HG03457 (cell line): ENCODE data around the gene NFIB.

ENCODE experiments used
- ATAC-seq: cut with Tn5 transposase; IDR thresholded peaks from one replicate; pipeline ENCODE4 v1.9.1; 2021; ENCODE audit warnings: moderate number of reproducible peaks; ENCODE audit not compliant: unreplicated experiment

The NFIB gene

DNA sequence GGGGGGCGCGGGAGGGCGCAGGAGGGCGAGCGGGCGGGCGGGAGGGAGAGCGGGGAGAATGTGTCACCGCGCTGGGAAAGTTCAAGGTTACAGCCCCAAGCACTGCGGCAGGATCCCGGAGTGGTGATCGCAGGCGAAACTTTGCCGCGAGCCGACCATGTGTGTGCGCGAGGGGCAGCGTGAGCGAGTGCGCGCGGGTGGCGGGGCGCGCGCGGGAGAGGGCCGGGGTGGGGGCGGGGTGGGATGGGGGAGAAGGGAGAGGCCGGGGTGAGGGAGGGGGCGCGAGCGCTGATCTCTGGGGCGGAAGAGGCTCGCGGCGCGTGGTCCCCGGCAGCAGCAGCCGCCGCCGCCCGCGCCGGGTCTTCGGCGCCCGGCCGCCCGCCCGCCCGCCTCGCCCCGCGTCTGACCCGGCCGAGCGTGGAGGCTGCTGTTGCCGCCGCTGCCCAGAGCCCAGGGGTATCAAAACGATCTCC, at the start of gene NFIB:
Gene NFIB, minus strand, starts transcription at position 191 of the 473 bp plus-strand sequence. CDS start 630 bp downstream, outside the sequence.
- ATAC-seq: no peak

DNA sequence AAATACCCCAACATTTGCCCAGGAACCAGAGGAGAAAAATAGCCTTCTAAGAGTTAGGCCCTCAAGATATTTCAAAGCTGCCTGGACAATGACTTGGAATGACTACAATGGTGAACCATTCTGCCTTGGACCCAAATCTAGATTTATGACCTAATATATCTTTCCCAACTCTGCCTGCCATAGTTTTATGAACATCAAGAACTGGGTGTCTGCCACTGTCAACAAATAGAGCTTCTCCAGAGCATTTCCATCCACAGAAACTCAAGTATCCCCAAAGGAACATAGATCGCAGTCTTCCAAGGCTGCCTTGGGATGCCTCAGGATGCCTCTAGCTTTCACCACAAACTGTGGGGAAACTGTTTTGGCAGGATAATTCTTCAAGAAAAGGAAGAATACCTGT, 48.2 kb upstream of the NFIB start:
- no peak for ATAC-seq

DNA sequence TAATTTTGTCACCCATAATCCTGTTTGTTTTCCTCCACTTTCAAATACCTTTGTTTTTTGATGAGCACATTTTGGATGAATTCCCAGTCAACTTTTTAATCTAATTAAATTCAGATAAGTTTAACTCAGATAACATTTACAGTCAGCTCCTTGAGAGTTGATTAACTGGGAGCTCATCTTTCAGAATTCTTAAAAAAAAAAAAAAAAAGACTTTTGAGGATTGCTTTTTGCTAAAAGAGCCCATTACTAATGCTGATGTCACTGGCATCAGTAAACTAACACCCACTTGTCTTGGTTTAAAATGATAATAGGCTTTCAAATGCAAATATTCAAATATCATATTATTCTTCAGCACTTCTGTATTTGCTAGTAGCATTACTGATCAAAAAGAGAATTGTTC, 47.1 kb upstream of the NFIB start:
- no peak for ATAC-seq

DNA sequence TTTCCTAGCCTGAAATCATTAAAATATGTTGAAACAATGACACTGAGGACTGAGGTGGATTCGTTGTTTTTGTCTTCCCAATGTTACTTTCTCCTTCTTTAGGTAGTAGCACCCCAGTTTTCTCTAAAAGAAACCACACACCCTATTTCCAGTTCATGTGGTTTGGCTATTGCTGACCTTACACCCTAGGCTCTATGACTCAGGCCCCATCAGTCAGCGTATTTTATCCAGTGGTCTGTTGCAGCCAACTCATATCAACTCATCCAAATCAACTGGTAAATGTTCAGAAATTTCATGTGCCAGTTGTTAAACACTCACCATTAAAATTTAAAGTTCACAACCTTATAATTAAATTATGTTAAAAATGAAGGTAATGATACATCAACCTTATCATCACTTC, 44.6 kb upstream of the NFIB start:
- no peak for ATAC-seq

DNA sequence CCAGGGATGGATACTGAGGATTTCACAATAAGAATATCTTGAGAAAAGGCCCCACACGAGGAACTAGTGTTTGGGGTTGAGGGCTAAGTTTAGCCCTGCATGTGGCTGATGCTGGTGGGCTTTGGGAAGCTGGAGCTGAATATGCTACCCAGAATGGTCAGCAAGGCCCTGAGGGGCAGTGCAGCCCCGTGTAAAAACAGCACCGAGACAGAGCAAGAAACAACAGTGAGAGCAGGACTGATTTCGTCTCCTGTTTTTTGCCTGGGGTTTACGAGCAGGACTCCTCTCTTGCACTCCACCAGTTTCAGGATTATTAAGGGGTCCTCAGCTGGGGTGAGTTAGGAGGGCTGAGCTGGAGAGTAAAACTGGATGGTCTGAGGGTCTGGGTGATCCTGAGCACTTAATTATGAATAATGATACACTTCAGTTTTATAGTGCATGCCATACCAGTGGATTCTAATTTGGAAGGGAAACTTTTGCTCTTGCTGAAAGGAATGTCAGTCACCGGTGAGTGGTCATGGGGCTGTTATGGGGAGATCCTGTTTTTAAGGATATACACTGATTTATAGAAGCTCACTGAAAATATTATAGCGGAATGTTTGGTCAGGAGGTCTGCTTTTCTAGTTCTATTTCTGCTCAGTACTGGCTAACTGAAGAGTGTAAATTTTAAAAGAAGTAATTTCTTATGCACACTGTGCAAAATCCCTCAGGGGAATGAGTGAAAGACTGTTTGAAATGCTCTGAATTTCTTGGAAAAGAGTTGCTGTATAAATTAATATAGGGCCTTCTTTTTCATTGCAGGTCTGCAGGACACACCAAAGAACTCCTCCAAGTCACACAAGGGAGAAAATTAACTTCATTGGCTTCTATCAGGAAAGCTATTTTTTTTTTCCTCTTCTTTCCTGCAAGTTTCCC, 42.7 kb upstream of the NFIB start:
- ATAC-seq: no peak

DNA sequence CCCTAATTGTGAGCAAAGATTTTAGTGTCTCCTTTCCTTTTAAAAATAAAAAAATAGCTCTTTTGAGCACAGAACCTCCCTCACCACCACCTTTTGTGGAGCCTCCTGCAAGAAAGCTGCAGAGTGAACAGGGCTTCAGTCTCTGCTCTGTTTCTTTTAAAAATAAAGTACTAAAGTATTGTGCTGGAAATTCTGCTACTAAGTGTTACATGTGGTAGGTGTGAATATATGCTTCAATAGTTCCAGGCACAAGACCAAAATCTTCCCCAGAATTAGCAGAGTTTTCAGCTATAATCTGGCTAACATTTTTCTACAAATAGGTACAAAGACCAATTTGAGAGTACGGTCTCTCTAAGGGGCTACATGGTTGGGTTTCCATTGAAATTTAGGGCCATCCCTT, 40.3 kb upstream of the NFIB start:
- ATAC-seq: no peak

DNA sequence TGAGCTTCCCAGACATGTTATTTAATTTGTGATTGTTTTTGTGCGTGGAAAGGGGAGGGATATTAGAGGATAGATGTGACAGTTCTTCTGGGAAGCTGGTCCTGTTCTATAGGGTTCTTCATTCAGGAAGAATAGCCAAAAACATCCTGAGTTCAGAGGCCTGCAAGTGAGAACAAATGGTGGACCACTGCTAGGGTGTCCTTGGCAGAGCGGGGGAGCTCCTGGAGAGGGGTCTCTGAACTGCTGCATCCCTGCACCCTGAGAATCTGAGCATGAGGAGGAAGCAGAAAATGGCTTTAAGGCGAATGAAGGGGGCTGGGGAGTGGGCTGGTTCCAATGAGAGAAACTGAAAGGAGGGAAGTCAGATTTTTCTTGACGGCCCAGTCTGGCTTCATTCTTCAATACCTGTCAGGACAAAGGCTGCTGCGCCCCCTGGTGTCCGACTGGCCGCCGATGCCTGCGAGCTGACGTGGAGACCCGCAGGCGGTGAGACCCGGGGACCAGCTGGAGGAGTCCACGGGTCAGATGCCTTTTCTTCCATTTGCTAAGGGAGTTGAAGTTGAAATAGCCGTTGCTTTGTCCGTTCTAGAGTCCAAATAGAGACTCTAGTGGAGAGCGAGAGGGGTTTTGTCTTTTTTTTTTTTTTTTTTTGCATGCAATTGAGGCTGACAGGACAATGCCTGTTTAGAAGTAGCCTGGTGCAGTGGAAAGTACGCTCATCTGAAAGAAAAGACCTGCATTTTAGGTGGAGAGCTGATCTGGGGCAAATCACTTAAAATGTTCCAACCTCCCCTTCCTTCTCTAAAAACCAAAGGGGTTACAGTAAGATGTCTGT, 39.5 kb upstream of the NFIB start:
- ATAC-seq: peak; percentile 87

DNA sequence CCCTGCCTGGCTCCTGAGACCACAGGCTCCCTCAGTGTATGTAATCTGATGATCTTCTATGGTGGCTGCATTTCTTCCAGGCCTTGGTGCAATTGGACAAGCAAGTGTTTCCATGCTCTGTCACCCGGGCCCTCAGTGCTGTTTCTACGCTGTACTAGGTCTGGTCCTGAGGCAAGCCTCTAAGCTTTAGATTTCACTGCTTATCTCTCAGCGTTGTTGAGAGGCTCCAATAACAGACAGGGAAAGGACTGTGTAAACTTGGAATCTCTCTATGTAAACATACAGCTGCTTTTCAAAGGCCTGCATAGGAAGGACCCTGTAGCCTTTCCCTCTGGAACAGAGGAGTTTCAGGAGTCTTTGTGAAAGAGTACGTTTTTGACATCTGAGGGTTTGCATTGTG, 38.6 kb upstream of the NFIB start:
- ATAC-seq: no peak

DNA sequence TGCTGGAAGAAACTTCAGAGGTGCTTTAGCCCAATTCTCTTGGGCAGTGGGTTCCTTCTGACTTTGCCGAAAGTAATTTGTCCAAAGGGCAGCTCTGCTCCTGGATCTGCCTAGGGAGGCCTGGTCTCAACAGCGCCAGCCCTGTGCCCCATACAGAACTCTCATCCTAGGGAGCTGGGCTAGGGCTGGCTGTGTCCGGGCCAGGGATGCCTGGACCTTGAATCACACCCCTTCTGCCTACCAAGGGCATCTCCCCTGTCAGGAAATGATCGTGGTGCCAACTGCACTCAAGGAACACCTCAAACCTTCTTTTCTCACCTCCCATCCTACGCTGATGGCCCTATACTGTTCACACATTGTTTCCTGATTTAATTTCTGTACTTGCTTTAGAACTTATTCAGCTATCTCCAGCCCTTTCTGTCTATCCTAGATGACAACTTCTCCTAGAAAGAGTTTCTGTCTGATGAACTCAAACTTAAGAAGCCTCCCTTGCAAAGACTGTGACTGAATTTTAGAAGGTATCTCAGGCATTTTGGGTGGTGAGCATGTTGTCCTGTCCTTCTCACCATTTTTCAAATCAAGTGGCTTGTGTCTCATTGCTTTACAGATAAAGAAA, 37.4 kb upstream of the NFIB start:
- ATAC-seq: no peak

DNA sequence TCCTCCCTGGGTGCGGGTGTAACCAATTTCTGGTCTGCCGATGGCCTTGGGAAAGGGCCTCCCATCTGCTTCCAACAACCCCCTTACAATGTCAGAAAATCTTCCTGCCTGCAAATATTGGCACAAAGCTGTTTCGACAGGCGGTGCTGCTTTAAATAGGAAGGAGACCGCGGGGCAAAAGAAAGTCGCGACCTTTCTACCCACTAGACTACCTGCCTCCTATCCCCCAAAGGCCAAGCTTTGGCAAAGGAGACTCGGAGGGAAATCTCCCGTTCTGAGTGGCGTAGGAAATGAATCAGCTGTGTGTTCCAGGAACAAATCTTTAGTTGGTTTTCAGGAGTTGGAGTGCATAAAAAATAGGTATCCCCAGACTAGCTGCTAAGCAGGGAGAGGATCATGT, 36.8 kb upstream of the NFIB start:
- no peak for ATAC-seq

DNA sequence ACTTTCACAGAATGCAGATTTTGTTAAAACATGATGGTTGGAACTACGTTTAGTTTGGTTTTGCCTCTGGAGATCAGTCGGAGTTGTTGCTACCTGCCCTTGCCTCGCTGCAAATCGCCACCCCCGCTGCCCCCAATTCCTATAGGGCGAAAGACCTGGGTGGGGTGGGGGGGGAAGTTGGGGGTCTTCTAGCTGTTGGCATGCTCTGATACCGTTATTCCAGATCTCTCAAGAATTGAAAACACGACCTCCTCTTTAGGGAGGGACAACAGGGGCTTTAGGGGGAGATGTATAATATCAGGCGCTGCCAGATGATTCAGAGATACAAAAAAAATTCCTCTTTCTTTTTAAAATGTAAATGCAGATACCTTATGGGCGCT, 36.4 kb upstream of the NFIB start:
- ATAC-seq: no peak

DNA sequence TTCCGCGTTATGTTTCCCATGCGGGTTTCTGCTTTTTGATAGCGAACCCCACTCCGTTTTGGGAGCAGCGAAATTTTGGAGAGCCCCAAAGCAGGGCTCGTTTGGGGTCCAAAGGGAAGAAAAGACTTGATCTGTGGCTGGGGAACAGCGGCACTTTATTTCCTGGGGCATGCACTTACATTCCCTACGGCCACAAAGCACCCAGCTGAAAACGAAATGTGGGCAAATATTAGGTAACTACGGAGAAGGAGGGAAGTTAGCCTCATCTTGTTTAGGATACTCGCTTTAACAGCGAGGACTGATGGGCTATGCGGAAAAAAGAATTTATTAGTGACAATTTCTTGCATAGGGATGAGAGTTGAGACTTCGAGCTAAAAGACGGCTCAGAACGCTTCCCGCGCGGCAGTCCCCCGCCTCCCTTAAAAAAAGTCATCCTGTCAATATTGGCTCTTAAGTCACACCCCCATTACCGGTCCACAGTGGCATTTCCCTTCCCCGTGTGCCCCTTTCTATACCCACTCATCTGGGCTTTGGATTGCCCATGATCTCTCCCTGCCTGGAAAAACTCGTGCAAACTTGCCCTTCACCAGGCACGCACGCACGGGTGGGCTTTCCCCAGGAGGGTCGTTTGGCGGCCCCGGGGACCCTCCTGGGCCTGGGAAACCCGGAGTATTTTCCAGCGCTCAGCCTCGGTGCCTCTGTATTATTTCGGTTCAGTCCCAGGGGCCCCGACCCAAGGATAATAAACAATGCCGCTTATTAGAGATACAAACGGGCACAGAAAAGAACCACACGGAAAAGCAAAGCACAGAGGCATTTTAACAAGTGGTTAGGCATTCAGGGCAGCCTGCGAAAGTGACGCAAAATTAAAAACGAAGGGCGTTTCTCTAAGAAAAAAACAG, 35.8 kb upstream of the NFIB start:
- ATAC-seq: no peak

DNA sequence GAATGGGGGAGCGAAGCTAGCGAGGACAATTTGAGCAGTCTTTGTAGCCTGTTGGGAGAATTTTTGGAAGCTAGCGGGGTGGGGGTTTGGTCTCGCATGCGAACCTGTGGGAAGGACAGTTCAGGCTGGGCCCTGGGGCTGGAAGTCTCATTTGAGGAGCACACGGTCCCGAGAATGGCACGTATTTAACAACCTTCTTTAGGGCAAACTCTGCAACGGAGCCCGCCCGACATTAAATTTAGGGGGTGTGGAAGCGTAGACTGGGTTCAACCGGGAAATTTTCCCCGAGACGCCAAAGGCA, 35.2 kb upstream of the NFIB start:
- ATAC-seq: no peak

DNA sequence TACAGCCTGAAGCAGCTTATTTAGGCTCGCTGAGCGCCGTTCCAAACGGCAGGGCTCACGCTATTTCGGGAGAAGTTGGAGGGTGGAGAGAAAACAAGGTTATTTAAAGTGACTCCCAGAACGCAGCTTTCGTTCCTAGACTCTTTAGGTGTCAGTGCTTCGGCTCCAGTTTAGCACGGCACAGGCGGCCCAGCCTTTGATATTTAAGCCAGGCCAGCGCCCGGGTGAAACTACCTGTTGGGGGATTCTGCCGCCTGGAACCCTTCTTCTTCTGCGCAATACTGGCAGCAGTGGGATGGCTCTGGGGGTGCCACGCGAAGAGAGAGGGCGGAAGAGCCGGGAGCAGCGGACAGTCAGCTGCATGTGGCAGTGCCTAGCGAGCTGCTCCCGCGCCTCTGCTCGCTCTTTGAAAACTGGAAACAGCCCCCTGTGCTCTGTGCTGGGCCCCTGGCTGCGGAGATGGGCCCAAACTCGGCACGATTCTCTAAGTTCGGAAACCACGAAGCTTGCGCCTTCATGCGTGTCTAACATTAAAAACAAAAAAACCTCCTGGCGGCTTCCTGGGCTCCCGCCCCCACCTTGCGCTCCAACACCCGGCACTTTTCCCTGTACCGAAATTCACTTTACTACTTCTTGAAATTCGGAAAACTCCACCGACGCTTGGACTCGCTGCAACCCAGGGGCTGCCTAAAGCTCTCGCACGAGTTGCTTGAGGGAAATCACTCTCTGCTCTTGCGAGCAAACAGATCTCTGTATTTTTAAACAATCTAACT, 34.6 kb upstream of the NFIB start:
- ATAC-seq: no peak

DNA sequence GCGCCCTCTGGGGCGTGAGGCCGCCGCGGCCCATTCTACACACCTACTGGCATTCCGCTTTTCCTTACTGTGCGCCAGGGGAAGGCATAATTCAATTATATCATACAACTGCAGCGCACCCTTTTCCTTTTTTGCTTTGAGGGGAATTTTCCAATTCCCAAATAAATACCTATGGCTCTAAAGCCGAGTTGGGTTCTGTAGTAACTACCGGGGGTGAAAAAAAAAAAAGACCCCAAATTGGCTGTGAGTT, 34.1 kb upstream of the NFIB start:
- ATAC-seq: no peak

DNA sequence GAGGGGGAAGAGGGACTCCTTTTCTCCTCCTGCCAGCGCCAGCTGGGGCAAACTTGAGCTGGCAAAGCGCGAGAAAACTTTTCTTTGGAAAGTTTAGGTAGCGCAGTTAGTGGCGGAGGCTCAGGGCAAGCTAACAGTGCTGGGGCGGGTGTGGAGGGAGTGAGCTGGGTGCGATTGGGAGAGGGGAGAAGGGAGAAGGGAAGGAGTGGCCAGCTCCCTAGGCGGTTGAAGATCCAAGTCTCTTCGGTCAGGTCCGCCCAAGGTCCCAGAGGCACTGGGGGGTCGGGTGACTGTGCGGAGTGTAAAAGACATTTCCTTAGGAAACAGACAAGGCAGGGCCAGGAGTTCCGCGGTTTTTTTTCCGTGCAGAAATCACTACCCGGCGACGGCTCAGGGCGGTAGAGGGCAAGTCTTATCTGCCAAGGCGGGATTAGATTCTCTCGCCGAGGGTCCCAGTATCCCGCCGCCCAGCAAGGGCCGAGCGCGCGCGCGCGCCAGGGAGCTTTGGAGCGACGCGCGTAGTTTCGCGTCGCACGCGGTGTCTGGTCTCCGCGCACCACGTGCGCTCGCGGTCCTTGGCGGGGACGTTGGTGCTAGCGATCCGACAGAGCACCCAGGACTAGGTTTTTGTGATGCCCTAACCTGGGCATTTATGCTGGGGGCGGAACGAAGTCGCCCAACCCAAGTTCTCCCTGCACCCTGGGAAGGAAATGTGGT, 33.6 kb upstream of the NFIB start:
- ATAC-seq: no peak

DNA sequence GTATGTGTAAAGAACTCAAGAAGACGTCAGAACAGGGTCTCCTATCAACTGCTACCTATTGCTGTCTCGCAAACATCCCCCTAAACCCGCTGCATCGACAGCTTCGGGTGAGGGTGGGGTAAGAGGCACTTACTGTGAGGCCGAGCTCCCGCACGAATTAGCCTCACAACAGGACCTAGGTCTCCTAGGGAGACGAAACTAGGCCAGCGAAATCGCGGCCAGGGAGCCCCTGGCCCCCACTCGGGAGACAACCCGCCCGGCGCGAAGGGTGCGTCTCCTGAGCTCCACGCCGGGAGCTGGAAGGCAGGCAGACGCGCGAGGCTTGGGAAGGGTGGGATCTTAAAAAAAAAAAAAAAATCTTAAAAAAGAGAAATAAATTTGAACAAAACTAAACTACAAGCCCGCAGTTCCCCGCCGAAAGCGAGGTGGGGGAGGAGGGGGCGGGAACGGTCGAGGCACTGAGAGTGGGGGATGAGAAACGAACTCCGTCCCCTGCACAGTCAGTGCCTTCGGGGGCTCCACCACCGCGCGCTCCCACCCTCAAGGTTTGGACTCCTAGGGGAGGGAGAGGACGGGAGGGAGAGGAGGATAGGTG, 33.0 kb upstream of the NFIB start:
- ATAC-seq: no peak

DNA sequence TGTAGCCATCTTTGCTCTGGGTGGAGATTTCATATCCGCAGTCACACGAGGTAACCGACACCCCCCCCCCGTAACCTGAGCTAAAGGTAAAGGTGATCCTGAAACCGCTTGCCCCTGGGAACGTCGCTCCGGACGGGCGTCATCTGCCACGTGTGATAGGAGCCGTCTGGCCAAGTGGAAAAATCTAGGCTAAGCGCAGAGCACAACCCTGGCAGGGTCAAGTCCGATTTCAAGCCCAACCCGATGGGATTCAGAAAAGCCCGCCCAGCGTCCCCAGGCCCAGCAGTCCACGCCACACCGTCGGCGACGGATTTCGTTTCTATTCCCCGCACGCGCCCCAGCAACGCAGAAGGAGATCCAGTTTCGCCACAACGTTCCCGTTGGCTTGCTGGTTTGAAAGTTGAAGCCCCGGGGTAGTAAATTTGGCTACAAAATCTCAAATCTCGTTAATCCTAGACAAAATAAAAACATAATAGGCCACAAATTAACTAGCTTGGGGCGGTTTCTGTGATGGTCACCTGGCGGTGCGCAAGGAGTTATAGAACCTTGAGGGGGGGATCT, 32.4 kb upstream of the NFIB start:
- ATAC-seq: no peak
